B cell (primary cell): Measurements from ENCODE around the gene ARHGAP28. TPM values are rescaled to one million over a fixed set of nuclear protein-coding genes. Genes with fewer than 3 reads are reported as not detected.

Experiments used
- ATAC-seq: fragments of 200-7000 bp; cut with Tn5 transposase; one replicate; pipeline ENCODE4 v1.10.0; 2021; ENCODE audit warnings: low read depth, mild to moderate bottlenecking, moderate number of reproducible peaks, moderate library complexity
- CTCF ChIA-PET: fragments of 350-600 bp; sonication (Branson Sonifier 250); formaldehyde crosslinking; loops from one replicate; lab custom pipeline; 2021; ENCODE audit warnings: antibody characterized with exemption, inconsistent platforms; lab: Charles Lee
- POLR2A ChIA-PET: fragments of 350-600 bp; sonication (Branson Sonifier 250); formaldehyde crosslinking; loops from one replicate; lab custom pipeline; 2021; ENCODE audit warnings: antibody characterized with exemption; lab: Charles Lee
- DNase-seq: peaks from one replicate; pipeline ENCODE4 v3.0.0; 2013
- H2AFZ ChIP-seq: 2 replicates; pipeline ENCODE4 v1.6.1; 2012; ENCODE audit warnings: mild to moderate bottlenecking, low read depth, low read length; ENCODE audit not compliant: insufficient read depth, poor library complexity, severe bottlenecking
- H3K27ac ChIP-seq, 2 donors: 1 replicate in 1 of 2; 2 replicates in 1 of 2; pipeline ENCODE4 v1.5.1; 2012 to 2013; ENCODE audit warnings: low read length in 2 of 2, mild to moderate bottlenecking in 2 of 2, moderate library complexity in 1 of 2
- H3K27me3 ChIP-seq, 4 experiments: fragments of 200-600 bp in 1 of 4; sonication (generic) in 1 of 4; replicated peaks in 1 of 4; 1 replicate in 2 of 4; 2 replicates in 2 of 4; pipeline versions ENCODE4 v1.6.1 to v1.7.0; 2013 to 2016; ENCODE audit warnings: low read length in 3 of 4, mild to moderate bottlenecking in 2 of 4, mixed read lengths in 1 of 4, moderate library complexity in 1 of 4; ENCODE audit not compliant: insufficient read depth in 4 of 4, control insufficient read depth in 3 of 4; ENCODE audit errors: control extremely low read depth in 1 of 4
- H3K36me3 ChIP-seq, 2 experiments: replicated peaks in 1 of 2; 1 replicate in 1 of 2; 2 replicates in 1 of 2; pipeline versions ENCODE4 v1.6.1 to v1.7.1; 2013; ENCODE audit warnings: low read length in 1 of 2; ENCODE audit not compliant: insufficient read depth in 2 of 2, control insufficient read depth in 1 of 2; ENCODE audit errors: control extremely low read depth in 1 of 2, extremely low read depth in 1 of 2
- H3K4me1 ChIP-seq, 2 donors: fragments of 200-600 bp in 1 of 2; sonication (generic) in 1 of 2; 1 replicate in 1 of 2; 2 replicates in 1 of 2; pipeline versions ENCODE4 v1.5.1 to v1.6.1; 2013 to 2017; ENCODE audit warnings: low read length in 2 of 2; ENCODE audit not compliant: control insufficient read depth in 2 of 2, insufficient read depth in 2 of 2
- H3K4me2 ChIP-seq: replicated peaks from 2 replicates; pipeline ENCODE3; 2012; ENCODE audit warnings: mild to moderate bottlenecking, low read depth, low read length; ENCODE audit not compliant: poor library complexity, severe bottlenecking
- H3K4me3 ChIP-seq, 5 experiments: fragments of 200-600 bp in 1 of 5; sonication (generic) in 1 of 5; 1 replicate in 3 of 5; 2 replicates in 2 of 5; pipeline versions ENCODE4 v1.5.1 to v1.7.0; 2011 to 2016; ENCODE audit warnings: low read length in 4 of 5, mild to moderate bottlenecking in 4 of 5, low read depth in 2 of 5, control low read depth in 1 of 5, moderate library complexity in 1 of 5; ENCODE audit not compliant: insufficient read depth in 1 of 5; ENCODE audit errors: control extremely low read depth in 1 of 5, extremely low read depth in 1 of 5
- H3K79me2 ChIP-seq: fragments of 200-600 bp; sonication (generic); one replicate; pipeline ENCODE4 v1.6.0; 2016; ENCODE audit warnings: low read length; ENCODE audit not compliant: control insufficient read depth, insufficient read depth
- H3K9ac ChIP-seq: fragments of 200-600 bp; sonication (generic); 2 replicates; pipeline ENCODE4 v1.6.1; 2017; ENCODE audit warnings: mild to moderate bottlenecking, low read length, moderate library complexity
- H3K9me3 ChIP-seq, 3 donors: one replicate each; pipeline versions ENCODE4 v1.6.1 to v1.7.1; 2013; ENCODE audit warnings: low read length in 2 of 3; ENCODE audit not compliant: control insufficient read depth in 2 of 3, insufficient read depth in 1 of 3; ENCODE audit errors: control extremely low read depth in 1 of 3
- H4K20me1 ChIP-seq: 2 replicates; pipeline ENCODE4 v1.6.0; 2012; ENCODE audit warnings: mild to moderate bottlenecking, low read length; ENCODE audit not compliant: insufficient read depth, control insufficient read depth, poor library complexity, severe bottlenecking
- H3K27ac Mint-ChIP-seq: one replicate; pipeline ENCODE4 v1.8.0; 2021; ENCODE audit warnings: mixed read lengths
- H3K27me3 Mint-ChIP-seq: one replicate; pipeline ENCODE4 v1.8.0; 2021; ENCODE audit warnings: mixed read lengths
- H3K4me1 Mint-ChIP-seq: one replicate; pipeline ENCODE4 v1.8.0; 2021; ENCODE audit warnings: mixed read lengths
- H3K4me3 Mint-ChIP-seq: one replicate; pipeline ENCODE4 v1.8.0; 2021; ENCODE audit warnings: mixed read lengths
- H3K9me3 Mint-ChIP-seq: one replicate; pipeline ENCODE4 v1.8.0; 2022; ENCODE audit warnings: mixed read lengths; ENCODE audit not compliant: insufficient read depth
- EZH2 ChIP-seq: IDR thresholded peaks from 2 replicates; pipeline ENCODE4 v1.6.1; 2012; ENCODE audit warnings: borderline replicate concordance, low read depth, mild to moderate bottlenecking, moderate library complexity, low read length; ENCODE audit not compliant: insufficient read depth, poor library complexity, severe bottlenecking
- WGBS: methylation state at CpG from one replicate; pipeline ENCODE4 v1.1.5; 2013; ENCODE audit warnings: missing lambda C conversion rate; ENCODE audit not compliant: insufficient coverage; 5-methylcytosine and 5-hydroxymethylcytosine counted together
- intact Hi-C: fragments of 100-400 bp; cut with micrococcal nuclease; formaldehyde crosslinking; loops from one replicate; pipeline ENCODE4 v1.10.0; 2022
- polyA plus RNA-seq: library from polyadenylated mRNA; depleted of rRNA; stranded (reverse); fragments of >200 nt; gene quantifications from 2 replicates; pipeline ENCODE4 v1.2.3, GENCODE V29; 2012
- total RNA-seq, 2 donors: library from RNA; stranded (reverse); fragments of 120-200 nt in 1 of 2; gene quantifications; 1 replicate in 1 of 2; 2 replicates in 1 of 2; pipeline versions ENCODE4 v1.2.3 to v1.2.4, GENCODE V29; 2013 to 2022
- TF ChIP-seq, protein P1 (sequence below): fragments of 200-600 bp; IDR thresholded peaks from one replicate; pipeline ENCODE4 v1.8.0; 2022; ENCODE audit warnings: antibody characterized with exemption, mild to moderate bottlenecking

Gene ARHGAP28
- total and polyA plus RNA-seq, 2 donors (not counting 1 experiment from before 2014, with no cell fraction given): not detected

DNA sequence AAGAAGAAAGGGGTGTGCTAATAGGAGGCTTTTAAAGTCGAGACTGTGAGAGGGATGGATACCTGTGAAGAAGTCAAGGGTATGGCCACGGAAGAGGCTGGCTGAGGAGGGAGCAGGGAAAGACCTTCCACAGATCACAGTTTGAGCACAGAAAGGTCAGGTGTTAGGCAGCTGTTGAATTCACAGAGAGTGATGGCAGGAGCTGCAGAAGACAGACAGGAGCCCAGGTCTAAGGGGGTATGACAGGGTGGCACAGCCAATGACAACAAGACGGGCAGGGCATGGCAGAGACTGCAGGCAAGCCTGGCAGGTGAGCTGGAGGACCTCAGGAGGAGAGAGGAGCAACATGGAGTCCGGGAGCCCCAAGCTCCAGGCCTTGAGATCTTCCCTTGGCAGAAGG lies 225.0 kb downstream of the ARHGAP28 start:
- Histone ChIP-seq H3K4me3 (no peak overlapping the region), H3K9ac (no peak overlapping the region), H2AFZ (no peak overlapping the region), H3K4me2 (no peak overlapping the region), H3K4me1 (no peaks in the 10 kb centered on the region), H3K27me3 (no peaks in the 10 kb centered on the region), H3K79me2 (no peaks in the 10 kb centered on the region), H4K20me1 (no peaks in the 10 kb centered on the region), H3K36me3 (no peaks in the 10 kb centered on the region), H3K27ac (no peak overlapping the region), H3K9me3 (peaks cover 0 to 29% (median 0%) of the 10 kb centered on the region in 3 donors)
- no peak for ATAC-seq
- intact Hi-C loops: no loop called here
- H3K9me3 Mint-ChIP-seq: no peaks in the 10 kb centered on the region
- H3K4me3 Mint-ChIP-seq: no peak overlapping the region
- ChIA-PET POLR2A (no interaction called here), CTCF (no interaction called here)
- TF ChIP-seq, protein P1, sequence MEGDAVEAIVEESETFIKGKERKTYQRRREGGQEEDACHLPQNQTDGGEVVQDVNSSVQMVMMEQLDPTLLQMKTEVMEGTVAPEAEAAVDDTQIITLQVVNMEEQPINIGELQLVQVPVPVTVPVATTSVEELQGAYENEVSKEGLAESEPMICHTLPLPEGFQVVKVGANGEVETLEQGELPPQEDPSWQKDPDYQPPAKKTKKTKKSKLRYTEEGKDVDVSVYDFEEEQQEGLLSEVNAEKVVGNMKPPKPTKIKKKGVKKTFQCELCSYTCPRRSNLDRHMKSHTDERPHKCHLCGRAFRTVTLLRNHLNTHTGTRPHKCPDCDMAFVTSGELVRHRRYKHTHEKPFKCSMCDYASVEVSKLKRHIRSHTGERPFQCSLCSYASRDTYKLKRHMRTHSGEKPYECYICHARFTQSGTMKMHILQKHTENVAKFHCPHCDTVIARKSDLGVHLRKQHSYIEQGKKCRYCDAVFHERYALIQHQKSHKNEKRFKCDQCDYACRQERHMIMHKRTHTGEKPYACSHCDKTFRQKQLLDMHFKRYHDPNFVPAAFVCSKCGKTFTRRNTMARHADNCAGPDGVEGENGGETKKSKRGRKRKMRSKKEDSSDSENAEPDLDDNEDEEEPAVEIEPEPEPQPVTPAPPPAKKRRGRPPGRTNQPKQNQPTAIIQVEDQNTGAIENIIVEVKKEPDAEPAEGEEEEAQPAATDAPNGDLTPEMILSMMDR: no peak
- no peak for TF ChIP-seq EZH2
- 71% methylated on average over 4 of the region's 4 CpGs for WGBS
- H3K4me1 Mint-ChIP-seq: no peaks in the 10 kb centered on the region
- H3K27ac Mint-ChIP-seq: no peak overlapping the region
- no peak for DNase-seq
- H3K27me3 Mint-ChIP-seq: no peaks in the 10 kb centered on the region

- intact Hi-C loops: no loop called here
- H3K27ac ChIP-seq: no peak overlapping the region
- 98% methylated on average over 12 of the region's 18 CpGs for WGBS
- no peaks in the 10 kb centered on the region for H3K27me3 Mint-ChIP-seq
- no peak overlapping the region for H3K9ac ChIP-seq
- H3K9me3 Mint-ChIP-seq: peaks cover 2% of the 10 kb centered on the region
- no peak for TF ChIP-seq EZH2
- TF ChIP-seq, protein P1: no peak
- no peaks in the 10 kb centered on the region for H3K36me3 ChIP-seq
- H3K27me3 ChIP-seq: no peaks in the 10 kb centered on the region
- H3K4me1 Mint-ChIP-seq: no peaks in the 10 kb centered on the region
- no peak overlapping the region for H3K4me3 ChIP-seq
- no peak overlapping the region for H3K27ac Mint-ChIP-seq
- DNase-seq (no peak), ATAC-seq (no peak)
- H3K4me2 ChIP-seq: no peak overlapping the region
- peaks cover 0 to 29% (median 0%) of the 10 kb centered on the region in 3 donors for H3K9me3 ChIP-seq
- no peak overlapping the region for H3K4me3 Mint-ChIP-seq
- no peaks in the 10 kb centered on the region for H3K4me1 ChIP-seq
- no peaks in the 10 kb centered on the region for H3K79me2 ChIP-seq
- POLR2A ChIA-PET: no interaction called here
- H4K20me1 ChIP-seq: no peaks in the 10 kb centered on the region
- CTCF ChIA-PET: no interaction called here
- H2AFZ ChIP-seq: no peak overlapping the region
These were observed 225.8 kb downstream of the ARHGAP28 start for GRCh38 chr18:6955304-6955703.
